Nucleus accumbens (tissue), 56 donors: Measurements from ENCODE around the gene SSH2.

Experiments
- DNase-seq, 56 donors: peaks; one replicate each; lab custom pipeline; 2025; lab: John Stamatoyannopoulos, UW

The SSH2 gene

DNA sequence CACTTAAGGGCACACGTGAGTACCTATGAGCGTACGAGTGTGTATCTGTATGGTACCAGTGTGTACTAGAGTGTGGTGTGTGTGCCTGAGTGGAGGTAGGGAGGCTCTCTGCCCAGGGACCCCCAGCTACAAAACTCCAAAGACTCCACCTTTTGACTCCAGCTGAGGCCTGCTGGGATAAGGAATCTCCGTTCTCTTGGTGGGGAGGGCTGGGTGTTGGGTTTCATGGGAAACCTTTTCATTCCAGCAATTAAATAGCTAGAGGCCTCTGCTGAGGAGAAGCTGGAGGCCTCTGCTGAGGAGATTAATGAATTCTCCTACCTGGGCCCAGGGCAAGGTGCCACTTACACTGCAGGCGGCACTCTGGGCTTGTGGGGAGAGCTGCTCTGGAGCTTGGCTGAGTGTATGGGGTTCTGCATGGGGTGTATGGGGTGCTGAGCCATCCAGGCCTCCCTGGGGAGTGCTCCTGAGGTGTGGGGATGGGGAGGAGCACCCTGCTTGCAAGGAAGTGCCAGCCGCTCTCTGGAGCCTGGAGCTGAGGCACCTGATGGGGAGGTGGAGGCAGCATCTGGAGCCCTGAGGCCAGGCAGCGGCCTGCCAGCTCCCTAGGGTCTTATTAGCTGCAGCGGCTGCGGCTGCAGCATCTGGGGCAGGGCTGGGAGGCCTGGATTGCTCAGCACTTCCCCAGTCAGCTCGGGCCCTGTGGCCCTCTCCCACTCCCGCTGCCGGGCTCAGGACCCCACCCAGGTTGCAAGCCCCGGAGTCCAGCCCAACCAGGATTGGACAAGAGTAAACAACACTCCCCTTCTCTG, 332.5 kb downstream of the SSH2 start:
- no peak for DNase-seq

DNA sequence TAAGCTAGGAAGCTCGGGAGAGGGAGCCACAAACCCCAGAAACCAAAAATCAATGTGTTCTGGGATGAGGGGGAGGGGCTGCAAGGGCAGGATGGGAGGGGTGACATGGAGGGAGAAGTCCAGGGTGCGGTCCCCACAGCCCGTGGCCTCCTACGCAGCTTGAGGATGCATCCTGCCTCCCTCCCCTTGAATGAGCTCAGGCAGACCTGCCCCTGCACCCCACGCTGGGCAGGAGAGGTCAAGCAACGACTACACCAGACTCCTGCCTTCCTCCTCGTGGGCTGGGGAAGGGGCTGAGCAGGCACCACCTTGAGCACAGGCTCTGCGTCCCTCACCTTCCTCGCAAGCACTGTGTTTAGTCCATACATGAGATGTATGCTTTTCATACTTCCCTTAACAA, 333.2 kb downstream of the SSH2 start:
- peak in 1 of 56 donors; percentile 9 for DNase-seq

DNA sequence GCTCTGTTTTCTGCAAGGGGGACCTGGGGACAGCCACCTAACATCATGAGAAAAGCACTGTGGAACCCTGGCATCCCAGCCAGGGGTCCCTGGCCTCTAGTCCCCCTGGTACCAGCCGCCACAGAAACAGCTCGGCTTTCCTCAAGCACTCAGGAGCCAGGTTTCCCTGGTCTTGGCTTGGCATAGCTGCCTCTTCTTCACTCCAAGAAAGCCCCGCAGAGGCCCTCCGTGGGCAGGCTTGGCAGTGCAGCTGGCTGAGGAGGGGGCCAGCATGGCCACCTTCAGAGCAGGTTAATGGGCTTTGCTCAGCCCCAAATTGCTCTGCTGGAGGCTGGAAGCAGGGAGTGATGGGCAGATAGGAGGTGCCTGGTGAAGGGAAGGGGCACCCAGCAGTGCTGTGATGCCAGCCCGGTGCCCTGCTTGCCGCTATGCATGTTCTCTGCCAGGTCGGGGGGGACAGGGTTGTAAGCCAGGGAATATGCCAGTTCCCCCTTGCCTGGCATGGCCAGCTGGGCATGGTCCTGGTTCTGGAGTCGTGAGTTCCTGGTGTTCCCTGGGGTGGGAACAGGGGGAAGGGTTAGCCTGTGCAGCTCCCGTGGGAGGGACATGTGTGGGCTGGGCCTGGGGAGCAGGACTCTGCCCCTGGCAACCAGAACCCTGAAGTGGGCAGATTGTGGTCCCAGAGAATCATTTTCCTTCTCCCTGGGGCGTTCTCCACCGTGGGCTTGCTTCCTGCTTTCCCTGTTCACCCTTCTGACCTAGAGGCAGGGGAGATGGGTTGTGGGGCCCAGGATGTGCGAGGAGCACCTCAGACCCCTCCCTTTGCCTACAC, 333.9 kb downstream of the SSH2 start:
- no peak for DNase-seq

DNA sequence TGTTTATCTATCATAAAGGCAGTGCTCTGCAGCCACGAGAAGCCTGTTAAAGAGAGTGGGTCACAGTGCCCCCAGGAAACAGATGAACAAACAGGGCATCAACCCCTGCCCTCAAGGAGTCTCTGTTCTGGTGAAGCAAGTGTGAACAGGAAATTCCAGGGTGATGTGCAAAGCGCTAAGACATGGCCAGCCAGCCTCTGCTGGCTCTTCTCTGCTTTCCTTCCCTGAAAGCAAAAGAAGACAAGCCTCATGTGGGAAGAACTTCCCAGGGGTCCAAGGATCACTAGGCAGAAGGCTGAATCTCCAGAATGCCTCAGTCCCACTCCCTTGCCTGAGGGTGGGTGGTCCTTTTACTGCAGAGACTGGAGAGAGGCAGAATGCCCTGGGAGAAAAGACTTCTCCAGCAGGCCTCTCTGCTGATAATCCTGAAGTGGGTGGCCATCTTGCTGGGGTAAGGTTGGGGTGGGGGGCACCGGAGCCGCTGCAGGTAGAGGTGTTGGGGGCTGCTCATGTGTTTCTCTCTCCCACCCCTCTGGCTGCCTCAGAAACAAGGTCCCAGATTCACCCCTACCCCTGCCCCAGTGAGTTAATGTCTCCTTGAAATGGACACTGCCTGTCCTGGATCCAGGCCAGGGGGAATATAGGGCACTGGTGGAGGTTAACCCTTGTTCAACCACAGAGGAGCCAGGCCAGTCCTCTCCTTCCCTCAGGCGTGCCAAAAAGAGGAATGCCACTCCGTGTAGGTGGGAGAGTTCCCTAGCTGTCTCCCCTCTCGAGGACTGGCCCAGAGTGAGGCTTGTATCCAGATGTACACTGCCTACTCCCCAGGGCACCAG, 334.7 kb downstream of the SSH2 start:
- DNase-seq, result no peak

DNA sequence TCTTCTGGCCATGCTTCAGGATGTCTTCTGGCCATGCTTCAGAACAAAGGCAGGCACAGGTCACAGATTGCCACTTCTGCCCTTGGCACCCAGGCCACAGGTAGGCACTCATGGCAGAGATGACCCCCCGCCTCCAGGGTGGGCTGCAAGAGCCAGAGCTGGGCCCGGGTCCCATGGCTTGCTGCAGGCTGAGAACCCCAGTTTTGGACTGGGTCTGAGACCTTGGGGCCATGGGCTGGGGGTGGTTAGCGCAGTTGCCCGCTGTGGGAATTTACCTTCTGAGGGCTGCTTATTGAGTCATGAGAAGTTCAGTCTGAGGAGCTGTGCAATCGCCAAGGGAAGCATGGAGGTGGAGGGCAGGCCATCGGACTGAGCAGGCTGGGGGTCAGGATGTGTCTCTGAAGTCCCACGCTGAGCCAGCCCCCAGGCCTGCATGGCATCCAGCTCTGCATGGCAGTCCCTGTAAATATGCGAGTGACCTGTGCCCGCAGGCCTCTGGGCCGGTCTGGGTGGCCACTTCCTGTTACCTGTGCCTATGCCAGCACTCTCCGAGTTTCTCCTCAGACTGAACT, 335.4 kb downstream of the SSH2 start:
- DNase-seq, result no peak

DNA sequence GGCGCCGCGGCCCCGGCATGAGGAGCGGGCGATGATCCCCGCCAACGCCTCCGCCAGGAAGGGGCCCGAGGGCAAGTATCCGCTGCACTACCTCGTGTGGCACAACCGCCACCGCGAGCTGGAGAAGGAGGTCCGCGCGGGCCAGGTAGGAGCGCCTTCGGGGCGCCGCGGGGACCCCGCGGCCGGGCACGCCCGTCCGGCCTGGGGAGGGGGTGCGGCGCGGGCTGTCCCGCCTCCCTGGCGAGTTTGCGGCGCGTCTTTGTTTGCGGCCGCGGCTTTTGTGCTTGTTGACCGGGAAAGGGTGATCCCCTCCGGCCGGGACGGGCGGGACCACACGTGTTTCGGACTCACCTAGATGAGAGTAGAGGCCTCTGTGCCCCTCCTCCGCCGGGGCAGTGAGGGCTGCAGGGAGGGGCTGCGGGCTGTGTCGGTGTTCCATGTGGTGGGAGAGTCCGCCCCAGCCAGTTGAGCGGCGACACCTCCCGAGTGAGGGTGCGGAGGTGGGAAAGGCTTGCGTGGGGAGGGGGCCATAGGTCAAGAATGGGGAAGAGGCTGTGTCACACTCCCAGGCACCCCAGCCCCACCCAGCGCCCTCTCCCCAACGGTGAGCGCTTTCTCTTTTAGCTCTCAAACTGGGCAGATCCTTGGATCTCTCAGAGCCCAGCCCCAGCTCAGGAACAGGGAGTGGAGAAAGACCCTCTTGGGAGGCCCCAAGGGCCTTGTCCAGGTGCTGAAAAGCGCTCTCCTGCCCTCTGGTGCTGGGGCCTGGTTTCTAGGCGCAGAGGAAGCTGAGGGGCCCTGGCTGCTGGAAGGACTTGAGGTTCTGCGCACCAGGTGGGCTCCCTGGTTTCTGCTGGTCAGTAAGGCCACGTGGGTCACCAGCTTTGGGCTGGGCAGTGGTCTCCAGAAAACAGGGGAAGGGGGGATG, 336.2 kb downstream of the SSH2 start:
- peak in 3 of 56 donors; percentile 22 to 46 (median 26) for DNase-seq

DNA sequence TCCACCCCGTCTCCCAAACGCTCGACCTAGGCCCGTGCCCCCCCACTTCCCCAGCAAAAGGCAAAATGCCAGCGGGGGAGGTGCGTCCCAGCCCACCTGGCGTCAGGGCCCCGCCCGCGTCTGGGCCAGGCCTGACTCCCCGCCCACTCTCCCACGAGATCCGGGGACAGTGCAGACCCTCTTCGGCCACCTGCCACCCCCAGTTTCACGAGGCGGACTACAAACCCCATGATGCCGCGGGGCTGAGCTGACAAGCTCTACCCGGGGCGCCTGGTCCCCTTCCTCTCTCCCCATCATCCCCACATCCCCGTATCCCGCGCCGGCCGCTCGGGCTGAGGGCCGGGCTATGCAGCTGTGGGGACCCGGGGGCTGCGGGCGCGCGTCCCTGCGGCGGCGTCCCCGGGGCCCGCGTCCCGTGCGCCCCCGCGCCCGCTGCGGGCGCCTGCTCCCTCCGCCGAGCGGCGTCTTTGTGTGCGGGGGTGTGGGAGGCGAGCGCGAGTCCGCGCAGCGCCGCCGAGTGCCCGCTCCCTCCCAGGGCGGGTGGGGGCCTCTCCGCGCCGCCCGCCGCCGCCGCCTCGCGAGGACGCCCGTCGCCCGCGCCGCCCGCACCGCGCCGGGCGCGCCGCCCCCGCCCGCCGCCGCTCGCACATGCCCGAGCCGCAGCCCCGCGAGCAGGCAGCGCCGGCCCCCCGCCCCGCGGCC, 337.0 kb downstream of the SSH2 start, which contains the start of gene ANKRD13B:
Gene ANKRD13B, plus strand, starts transcription at position 283 of the 702 bp plus-strand sequence. CDS start 490 bp downstream, outside the sequence.
- peak in 48 of 56 donors; percentile 28 to 83 (median 62) for DNase-seq

DNA sequence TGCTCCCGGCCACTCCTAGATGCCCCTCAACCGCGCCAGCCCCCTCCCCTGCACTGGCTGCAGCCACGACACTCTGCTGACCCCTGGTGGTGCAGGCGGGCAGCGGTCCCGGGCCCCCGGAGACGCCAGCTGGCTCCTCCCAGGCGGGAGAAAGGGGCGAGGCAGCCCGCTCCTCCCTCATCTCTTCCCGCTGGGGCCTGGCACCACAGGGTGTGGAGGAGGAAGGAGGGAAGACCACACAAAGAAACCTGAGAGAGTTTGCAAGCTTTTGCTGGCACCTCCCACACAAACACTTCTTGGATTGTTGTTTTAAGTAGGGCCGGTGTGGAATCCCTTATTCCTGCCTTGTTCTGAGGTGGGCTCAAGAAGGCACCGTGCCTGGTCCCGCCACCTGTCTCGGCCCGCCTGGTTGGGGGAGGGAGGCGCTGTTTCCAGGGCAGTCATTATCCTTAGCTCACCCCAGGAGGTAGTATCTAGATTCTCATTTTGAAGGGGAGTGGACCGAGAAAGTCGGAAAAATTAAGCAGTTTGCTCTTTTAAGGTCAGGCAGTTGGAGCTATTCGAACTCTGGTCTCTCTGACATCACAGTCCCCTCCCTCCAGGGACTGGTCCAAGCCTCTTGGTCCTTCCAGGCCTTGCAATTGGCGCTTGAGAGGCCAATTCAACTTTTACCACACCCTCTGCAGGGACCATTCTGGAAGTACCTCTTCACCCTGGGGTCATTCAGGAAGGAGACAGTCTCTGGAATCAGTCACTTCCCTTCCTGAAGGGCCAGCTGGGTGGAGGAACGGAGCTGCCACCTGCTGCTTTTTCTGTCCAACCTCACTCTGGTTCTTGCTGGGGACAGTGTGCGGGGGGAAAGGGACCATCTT, 338.1 kb downstream of the SSH2 start:
- peak in 55 of 56 donors; percentile 51 to 94 (median 85) for DNase-seq

DNA sequence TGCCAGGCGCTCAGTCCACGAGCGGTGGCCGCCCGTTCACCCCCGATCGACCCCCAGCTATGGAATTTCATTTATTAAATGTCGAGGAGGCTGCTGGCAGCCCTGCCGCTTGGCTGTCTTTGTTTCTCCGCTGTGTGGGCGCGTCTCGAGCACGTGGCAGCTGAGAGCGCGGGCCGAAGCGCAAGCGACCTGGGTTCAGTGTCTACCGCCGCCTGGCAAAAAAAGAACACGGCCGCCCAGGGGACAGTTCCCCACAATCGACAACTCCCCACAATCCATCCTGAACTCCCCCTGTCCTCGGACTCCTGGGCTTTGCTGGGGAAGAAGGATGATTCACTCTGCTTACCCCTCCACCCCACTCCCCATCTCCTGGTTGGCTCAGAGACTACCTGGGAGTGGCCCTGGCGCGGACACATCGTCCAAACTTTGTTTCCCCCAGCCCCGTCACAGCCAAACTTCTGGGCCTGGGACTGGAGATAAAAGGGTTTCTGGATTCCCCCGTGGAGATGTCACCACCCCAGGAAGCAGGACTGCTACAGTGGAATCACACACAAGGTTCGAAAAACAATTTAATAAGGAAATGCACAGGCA, 338.8 kb downstream of the SSH2 start:
- DNase-seq, result peak in 26 of 56 donors; percentile 35 to 75 (median 58)

DNA sequence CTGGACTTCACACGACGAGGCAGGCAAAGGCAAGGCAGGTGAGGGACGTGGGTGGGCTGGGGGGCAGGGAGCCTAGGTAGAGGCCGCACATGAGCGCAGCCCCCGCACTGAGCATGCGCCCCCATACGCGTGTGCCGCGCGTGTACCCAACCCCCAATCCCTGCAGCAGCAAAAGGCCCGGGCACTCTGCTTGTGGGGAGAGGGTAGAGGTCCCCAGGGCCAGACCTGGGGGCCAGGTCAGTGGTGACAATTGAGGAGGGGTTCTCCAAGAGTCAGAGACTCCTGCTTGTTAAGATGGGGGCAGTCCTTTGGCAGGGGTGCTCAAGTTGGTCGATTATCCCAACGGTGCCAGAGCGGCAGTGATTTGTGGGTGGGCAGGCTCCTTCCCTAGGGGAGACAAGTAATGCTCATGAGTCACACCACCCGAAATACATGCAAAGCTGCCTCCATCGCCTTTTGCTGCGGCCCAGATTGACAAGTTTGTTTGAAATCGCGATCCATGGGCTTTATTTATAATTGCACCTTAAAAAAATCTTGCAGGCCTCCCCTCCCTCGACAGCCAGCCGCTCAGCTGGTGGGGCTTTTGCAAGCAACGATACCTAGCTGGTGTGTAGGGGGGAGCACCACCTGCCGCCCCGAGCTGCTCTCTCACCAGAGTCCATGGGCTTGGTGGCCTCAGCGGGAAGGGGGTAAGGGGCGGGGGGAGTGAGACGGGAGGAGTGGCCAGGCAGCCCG, 339.4 kb downstream of the SSH2 start:
- peak in 30 of 56 donors; percentile 39 to 79 (median 63) for DNase-seq

DNA sequence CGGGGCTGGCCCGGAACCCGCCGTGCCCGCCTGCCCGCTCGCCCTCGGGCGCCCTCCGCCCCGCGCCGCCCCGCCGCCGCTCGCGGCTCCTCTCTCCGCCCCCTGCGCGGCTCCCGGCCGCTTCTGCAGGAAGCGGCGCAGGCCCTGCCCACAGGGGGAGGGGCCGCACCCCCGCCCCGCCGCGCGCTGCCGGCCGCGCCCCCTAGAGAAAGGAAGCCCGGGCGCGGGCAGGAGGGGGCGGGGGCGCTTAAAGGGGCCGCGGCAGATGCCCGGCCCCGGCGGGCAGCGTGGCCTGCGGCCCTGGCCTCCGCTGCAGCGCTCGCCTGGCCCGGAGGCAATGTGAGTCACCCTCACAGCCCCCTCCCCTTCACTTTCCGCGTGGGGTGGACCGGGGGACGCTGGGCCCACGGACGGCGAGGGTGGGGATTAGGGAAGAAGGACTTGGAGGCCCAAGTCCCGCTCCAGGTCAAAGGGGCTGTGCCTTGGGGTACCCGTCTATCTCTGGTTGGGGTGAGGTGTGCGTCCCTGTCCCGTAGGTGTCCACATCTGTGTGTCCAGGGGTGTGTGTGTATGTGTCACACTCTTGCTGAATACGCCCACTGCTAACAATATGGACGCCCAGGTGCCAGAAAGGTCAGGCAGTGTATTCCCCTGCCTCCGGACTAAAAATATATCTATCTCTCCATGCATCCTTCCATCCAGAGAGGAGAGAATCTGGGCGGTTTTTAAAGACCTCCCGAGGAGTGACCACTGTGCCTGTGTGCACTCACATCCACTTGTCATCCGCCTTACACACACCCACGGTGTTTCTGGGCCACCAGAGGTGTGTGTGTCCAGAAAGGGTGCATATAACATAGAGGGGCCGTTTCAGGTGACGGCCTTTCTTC, 340.3 kb downstream of the SSH2 start, which contains the start of gene GIT1:
Gene GIT1, minus strand, starts transcription at position 125 of the 887 bp plus-strand sequence. CDS start 270 bp downstream, outside the sequence.
- DNase-seq, result peak in 53 of 56 donors; percentile 41 to 93 (median 74)

DNA sequence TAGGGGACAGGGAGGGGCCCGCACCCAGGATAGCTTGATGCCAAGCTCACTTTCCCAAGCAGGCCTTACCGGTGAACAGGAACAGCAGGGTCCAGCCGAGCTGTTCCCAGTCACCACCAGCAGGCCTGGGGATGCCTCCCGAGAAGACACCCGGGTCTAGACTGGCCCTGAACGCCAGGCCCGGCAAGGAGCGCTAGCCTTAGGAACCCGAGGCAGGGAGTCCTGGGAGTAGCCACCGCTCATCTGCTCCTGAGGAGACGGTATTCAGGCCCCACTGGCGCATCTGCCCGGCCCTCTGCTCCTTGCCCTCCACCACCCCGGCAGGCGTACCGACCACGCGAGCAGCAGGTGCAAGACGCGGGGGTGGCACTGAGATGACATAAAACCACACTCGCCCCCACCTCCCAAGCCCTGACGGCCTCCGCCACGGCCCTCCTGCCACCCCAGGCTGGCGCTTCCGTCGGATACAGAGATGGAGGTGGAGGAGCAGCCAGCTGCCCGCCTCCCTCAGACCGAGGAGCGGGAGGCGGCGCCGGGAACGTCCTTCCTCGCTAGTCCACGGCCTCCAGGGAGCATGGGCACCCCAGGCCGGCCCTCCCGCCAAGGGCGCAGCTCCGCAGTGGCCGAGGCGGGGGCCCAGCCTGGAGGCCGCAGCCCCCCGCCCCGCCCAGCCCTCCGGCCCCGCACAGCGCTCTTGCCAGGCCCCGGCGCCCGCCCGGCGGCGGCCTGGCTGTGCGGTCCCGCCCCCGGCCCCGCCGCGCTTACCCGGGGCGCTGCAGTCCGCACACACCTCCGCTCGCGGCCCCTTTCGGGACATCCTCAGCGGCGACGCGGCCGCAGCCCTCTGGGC, 341.2 kb downstream of the SSH2 start:
- DNase-seq, result peak in 25 of 56 donors; percentile 12 to 64 (median 43)

DNA sequence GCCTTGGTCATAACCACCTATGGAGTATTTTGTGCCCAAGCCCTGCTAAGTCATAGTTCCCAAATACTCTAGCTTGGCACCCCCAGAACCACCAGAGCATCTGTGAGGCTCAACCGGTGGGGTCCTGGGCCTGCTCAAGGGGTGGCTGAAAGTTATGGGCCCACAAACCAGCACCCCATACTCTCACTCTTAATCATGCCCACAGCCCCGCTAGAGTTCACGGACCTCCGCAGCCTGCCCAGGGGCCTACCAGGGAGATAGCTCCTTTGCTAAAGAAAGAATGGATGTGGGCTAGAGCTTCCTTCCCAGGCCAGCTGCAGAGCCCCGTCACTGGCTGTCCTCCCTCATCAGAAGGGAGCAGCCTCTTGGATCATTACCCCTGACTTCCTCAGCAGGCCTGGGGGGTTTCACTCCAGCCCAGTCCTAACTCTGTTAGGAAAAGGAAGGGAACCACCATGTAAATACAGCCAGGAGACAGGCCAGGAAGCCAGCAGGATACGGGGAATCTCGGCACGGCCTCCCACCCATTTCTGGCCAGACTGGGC, 341.9 kb downstream of the SSH2 start:
- no peak for DNase-seq

DNA sequence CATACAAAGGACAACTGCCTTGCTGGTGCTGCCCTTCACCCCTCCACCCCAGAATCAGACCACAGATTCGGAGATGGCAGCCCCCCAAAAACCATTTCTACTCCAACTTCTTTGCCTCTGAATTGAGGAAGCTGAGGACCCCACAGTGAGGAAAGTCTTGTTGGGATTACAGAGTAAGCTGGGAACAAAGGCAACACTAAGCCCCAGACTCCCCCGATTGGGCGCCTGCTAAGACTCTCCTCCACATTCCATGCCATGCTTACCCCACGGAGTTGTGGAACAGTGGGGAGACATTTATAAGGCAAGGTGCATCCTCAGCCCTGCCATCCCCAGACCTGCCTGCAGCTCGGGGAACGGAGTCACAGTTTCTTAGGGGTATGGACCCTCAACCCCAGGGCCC, 342.4 kb downstream of the SSH2 start:
- no peak for DNase-seq
